Upper lobe of right lung (tissue), 1 donor: ENCODE data around the gene FSTL5. TPM values are rescaled to one million over a fixed set of nuclear protein-coding genes. Genes with fewer than 3 reads are reported as not detected.

Experiments used
- ATAC-seq: fragments of 200-7000 bp; cut with Tn5 transposase; one replicate; pipeline ENCODE4 v1.9.1; 2020; ENCODE audit warnings: mild to moderate bottlenecking, moderate library complexity
- DNase-seq: peaks from one replicate; pipeline ENCODE4 v3.0.0-alpha.2; 2020
- H3K27ac ChIP-seq: fragments of 200-600 bp; one replicate; pipeline ENCODE4 v1.8.0; 2022
- H3K27me3 ChIP-seq: fragments of 200-600 bp; one replicate; pipeline ENCODE4 v1.8.0; 2022; ENCODE audit warnings: mild to moderate bottlenecking
- H3K36me3 ChIP-seq: fragments of 200-600 bp; one replicate; pipeline ENCODE4 v1.8.0; 2022
- H3K4me1 ChIP-seq: fragments of 200-600 bp; one replicate; pipeline ENCODE4 v1.8.0; 2022
- H3K4me3 ChIP-seq: fragments of 200-600 bp; one replicate; pipeline ENCODE4 v1.8.0; 2022; ENCODE audit warnings: mild to moderate bottlenecking
- H3K9me3 ChIP-seq: fragments of 200-600 bp; one replicate; pipeline ENCODE4 v1.8.0; 2022
- intact Hi-C: fragments of 100-400 bp; cut with DNase I; formaldehyde crosslinking; loops from one replicate; pipeline ENCODE4 v1.11.0; 2022
- total RNA-seq: library from RNA; stranded (reverse); fragmentation: NEBNext Ultra II Directional; extraction: Animal tissue kit (Norgen Biotek cat#: 25700); gene quantifications from one replicate; pipeline ENCODE4 v1.2.1, GENCODE V29; 2021
- TF ChIP-seq, protein P1 (sequence below): fragments of 200-600 bp; IDR thresholded peaks from one replicate; pipeline ENCODE4 v1.8.0; 2022; ENCODE audit warnings: antibody characterized with exemption
- donor health status: DM: no; HTN: yes; CAD: no; lungs with severe emphysema.

Gene FSTL5
- total RNA-seq, 1 donor from 2014 or later, result 0.12 TPM

DNA sequence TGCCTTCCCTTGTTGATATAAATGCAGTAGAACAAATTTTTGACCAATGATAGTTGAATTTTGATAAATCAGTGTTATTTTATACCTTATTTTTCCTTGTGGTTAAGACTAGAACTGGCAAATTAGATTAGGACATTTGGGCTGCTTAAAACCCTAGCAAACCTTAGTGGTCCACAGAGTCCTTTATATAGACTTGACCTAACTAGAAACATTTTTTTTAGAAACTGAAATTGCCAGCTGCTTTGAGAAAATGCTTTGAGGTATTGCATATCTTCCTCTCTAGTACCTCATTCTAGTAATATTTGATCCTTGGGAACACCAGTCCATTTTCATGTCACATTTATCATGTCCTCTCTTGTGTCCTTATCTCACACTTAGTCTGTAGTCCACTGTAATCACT is 580.3 kb downstream of the FSTL5 start:
- Histone ChIP-seq H3K27ac (no peak overlapping the region), H3K36me3 (no peaks in the 10 kb centered on the region), H3K4me1 (no peaks in the 10 kb centered on the region), H3K4me3 (no peak overlapping the region), H3K9me3 (no peaks in the 10 kb centered on the region), H3K27me3 (no peaks in the 10 kb centered on the region)
- intact Hi-C loops, result no loop called here
- ATAC-seq (no peak), DNase-seq (no peak)
- TF ChIP-seq, protein P1, sequence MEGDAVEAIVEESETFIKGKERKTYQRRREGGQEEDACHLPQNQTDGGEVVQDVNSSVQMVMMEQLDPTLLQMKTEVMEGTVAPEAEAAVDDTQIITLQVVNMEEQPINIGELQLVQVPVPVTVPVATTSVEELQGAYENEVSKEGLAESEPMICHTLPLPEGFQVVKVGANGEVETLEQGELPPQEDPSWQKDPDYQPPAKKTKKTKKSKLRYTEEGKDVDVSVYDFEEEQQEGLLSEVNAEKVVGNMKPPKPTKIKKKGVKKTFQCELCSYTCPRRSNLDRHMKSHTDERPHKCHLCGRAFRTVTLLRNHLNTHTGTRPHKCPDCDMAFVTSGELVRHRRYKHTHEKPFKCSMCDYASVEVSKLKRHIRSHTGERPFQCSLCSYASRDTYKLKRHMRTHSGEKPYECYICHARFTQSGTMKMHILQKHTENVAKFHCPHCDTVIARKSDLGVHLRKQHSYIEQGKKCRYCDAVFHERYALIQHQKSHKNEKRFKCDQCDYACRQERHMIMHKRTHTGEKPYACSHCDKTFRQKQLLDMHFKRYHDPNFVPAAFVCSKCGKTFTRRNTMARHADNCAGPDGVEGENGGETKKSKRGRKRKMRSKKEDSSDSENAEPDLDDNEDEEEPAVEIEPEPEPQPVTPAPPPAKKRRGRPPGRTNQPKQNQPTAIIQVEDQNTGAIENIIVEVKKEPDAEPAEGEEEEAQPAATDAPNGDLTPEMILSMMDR, result no peak

DNA sequence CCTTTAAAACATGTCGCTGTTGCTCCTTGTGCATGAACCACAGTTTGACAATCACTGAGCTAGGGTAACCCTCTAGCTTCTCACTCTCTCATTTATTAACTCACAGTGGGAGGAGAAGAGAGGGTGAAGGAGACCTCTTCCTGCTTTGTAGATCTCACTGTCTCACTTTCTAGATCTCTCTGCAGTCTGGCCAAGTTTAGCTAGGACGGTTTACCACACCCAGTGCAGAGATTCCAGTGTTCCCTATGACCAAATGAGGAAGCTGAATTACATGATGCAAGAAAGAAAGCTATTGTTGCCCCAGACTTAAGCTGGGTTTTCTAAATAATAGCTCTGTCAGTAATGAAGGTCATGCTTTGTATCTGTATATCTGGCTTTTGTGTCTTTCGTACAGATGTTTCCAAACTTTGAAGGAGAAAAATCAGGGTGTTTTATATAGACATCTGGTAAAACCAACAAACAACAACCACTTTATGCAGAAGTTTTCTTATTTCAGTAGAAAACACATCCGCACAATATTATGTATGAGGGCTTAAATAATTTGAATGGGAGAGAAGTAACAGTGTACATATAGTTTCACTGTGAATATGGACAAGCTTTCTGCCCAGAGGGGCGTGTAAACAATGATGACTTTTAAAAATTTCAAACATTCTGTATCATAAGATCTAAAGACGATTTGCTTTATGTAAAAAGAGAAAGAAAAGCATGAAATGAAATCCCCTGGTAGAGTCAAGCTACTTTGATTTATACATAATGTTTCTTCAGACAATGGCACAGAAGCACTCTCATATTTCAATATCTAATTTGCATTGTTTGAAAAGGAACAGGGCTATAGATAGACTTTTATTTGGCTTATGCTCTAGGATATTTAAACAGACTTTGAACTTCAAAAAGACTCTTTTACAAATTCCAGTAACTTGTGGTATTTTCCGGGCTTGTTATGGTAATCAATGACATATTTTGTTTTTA is 582.3 kb downstream of the FSTL5 start:
- no peak overlapping the region for H3K4me3 ChIP-seq
- DNase-seq, result no peak
- no peaks in the 10 kb centered on the region for H3K27me3 ChIP-seq
- TF ChIP-seq, protein P1, result no peak
- intact Hi-C loops, result no loop called here
- H3K36me3 ChIP-seq, result no peaks in the 10 kb centered on the region
- ATAC-seq, result peak; percentile 91
- no peaks in the 10 kb centered on the region for H3K4me1 ChIP-seq
- no peak overlapping the region for H3K27ac ChIP-seq
- no peaks in the 10 kb centered on the region for H3K9me3 ChIP-seq

DNA sequence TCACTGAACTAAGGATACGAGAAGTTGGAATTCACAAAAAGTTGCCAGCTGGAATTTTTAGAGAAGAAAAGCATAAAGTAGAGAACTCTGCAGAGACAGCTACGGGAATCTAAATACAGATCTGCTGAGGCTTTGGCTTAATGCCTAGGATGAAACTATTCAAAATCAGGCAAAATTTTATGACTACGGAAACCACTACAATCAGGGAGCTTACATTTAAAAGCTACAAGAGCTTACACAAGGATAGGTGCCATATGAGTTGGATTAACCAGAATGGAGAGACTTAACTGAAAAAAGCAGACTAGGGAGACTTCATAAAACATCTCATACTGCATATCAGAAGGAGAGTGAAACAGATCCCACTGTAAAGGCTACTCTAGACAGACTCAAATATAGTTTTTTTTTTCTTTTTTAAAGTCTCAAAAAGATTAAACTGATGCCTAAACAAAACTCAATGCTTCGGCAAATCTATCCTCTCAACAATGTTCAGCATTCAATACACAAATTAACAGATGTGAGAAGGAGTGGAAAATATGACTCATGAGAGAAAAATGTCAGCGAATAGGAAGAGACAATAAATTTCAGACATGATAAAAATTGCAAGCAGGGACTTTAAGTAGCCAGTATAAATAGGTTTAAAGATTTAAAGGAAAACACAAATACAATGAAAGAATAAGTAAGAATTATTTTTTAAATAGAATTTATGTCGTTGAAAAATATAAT is 586.1 kb downstream of the FSTL5 start:
- intact Hi-C loops, result no loop called here
- Histone ChIP-seq H3K4me1 (no peaks in the 10 kb centered on the region), H3K27ac (no peak overlapping the region), H3K27me3 (no peaks in the 10 kb centered on the region), H3K9me3 (no peaks in the 10 kb centered on the region), H3K36me3 (no peaks in the 10 kb centered on the region), H3K4me3 (no peak overlapping the region)
- no peak for DNase-seq
- TF ChIP-seq, protein P1, result no peak
- ATAC-seq, result no peak

DNA sequence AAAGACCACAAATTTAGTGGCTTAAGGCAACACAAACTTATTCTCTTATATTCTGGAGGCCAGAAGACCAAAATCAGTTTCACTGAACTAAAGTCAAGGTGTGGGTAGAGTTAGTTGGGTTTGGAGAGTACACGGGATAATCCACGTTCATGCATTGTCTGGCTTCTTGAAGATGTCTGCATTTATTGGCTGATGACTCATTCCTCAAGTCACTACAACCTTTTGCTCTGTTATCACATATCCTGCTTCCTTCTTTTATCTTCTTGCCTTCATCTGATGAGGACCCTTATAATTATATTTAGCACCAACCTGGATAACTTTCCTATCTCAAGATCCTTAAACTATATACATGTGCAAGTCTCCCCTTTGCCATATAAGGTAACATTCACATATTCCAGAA is 590.0 kb downstream of the FSTL5 start:
- no peak for ATAC-seq
- intact Hi-C loops, result no loop called here
- TF ChIP-seq, protein P1, result no peak
- no peaks in the 10 kb centered on the region for H3K9me3 ChIP-seq
- no peaks in the 10 kb centered on the region for H3K27me3 ChIP-seq
- H3K4me3 ChIP-seq, result no peak overlapping the region
- DNase-seq, result no peak
- H3K4me1 ChIP-seq, result no peaks in the 10 kb centered on the region
- H3K36me3 ChIP-seq, result no peaks in the 10 kb centered on the region
- H3K27ac ChIP-seq, result no peak overlapping the region

DNA sequence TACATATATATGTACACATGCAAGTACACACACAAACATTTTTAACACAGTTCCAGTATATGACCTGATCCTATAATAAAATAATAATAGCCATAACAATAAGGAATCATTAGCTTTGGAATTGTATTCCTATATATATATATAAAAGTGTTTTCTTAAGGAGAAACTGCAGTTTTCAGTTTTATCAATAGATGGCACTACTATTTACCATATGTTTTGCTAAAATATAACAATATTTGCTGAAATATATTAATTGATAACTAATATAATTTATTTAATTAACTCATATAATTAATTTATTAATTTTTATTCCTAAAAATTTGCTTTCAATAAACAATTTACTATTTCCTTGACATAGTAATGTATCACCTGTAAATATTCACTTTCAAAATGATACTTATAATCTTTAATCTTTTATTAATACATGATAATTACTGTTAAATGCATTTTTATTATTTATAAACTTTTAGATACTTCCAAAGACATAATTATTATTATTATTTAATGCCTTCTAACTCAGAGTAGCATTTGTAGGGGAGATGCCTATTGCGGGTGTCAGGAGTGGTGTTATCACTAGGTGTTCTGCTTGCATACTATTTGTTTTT is 599.5 kb downstream of the FSTL5 start:
- Histone ChIP-seq H3K4me3 (no peak overlapping the region), H3K27me3 (no peaks in the 10 kb centered on the region), H3K4me1 (no peaks in the 10 kb centered on the region), H3K9me3 (no peaks in the 10 kb centered on the region), H3K36me3 (no peaks in the 10 kb centered on the region), H3K27ac (no peak overlapping the region)
- DNase-seq, result no peak
- TF ChIP-seq, protein P1, result peak; percentile 40
- intact Hi-C loops, result no loop called here
- no peak for ATAC-seq
